Activated B cell treated with CpG ODN at 0.5 μM for 24 hours (primary cell): Measurements from ENCODE around the gene CHCHD6. TPM values are rescaled to one million over a fixed set of nuclear protein-coding genes. Genes with fewer than 3 reads are reported as not detected.
"Not testable (repeated sequence)": the region's sequence is repeated elsewhere in the genome, so short reads cannot be mapped to it uniquely, and the experiment has no call there.

Experiments used
- ATAC-seq: fragments of 200-7000 bp; cut with Tn5 transposase; one replicate; pipeline ENCODE4 v1.10.0; 2021; ENCODE audit warnings: low read depth, mild to moderate bottlenecking, moderate library complexity
- CTCF ChIA-PET: fragments of 350-600 bp; sonication (Branson Sonifier 250); formaldehyde crosslinking; loops from one replicate; lab custom pipeline; 2021; ENCODE audit warnings: antibody characterized with exemption; lab: Charles Lee
- POLR2A ChIA-PET: fragments of 350-600 bp; sonication (Branson Sonifier 250); formaldehyde crosslinking; loops from one replicate; lab custom pipeline; 2021; ENCODE audit warnings: antibody characterized with exemption; lab: Charles Lee
- DNase-seq: peaks from one replicate; pipeline ENCODE4 v3.0.0; 2022
- H3K27ac Mint-ChIP-seq: one replicate; pipeline ENCODE4 v1.8.0; 2020; ENCODE audit warnings: mixed read lengths
- H3K27me3 Mint-ChIP-seq: one replicate; pipeline ENCODE4 v1.8.0; 2021; ENCODE audit warnings: mixed read lengths
- H3K36me3 Mint-ChIP-seq: one replicate; pipeline ENCODE4 v1.8.0; 2021; ENCODE audit warnings: low read depth, mixed read lengths
- H3K4me1 Mint-ChIP-seq: one replicate; pipeline ENCODE4 v1.8.0; 2021; ENCODE audit warnings: mixed read lengths
- H3K4me3 Mint-ChIP-seq: one replicate; pipeline ENCODE4 v1.8.0; 2020; ENCODE audit warnings: mild to moderate bottlenecking, mixed read lengths
- H3K9me3 Mint-ChIP-seq: one replicate; pipeline ENCODE4 v1.8.0; 2020; ENCODE audit warnings: mixed read lengths
- intact Hi-C: fragments of 100-400 bp; cut with micrococcal nuclease; formaldehyde crosslinking; loops from one replicate; pipeline ENCODE4 v1.15.1; 2024
- total RNA-seq: library from RNA; stranded (reverse); gene quantifications from 2 replicates; pipeline ENCODE4 v1.2.3, GENCODE V29; 2022
- TF ChIP-seq, protein P1 (sequence below): fragments of 200-600 bp; IDR thresholded peaks from one replicate; pipeline ENCODE4 v1.8.0; 2022; ENCODE audit warnings: antibody characterized with exemption, mild to moderate bottlenecking

The CHCHD6 gene
- total RNA-seq, 1 donor from 2014 or later: 10.0 TPM

DNA sequence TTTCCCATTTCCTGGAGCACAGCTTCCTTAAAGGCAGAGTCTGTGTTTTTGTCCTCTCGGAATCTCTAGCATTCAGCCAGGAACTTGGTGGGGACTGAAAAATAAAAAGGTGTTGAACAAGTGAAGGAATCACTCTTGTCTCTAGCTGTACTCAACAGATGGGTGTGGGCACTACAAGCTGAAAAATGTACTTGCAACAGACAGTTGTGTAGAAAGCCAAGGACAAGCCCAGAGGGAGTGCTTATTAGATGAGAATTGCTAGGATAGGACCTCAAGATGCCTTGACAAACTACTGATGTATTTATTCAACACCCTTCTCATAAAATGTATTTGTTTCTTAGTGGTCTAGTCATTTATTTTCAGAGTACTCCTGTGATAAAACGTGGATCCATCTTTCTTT lies 95.1 kb downstream of the CHCHD6 start:
- no peak for DNase-seq
- Mint-ChIP-seq H3K4me1 (no peaks in the 10 kb centered on the region), H3K4me3 (no peak overlapping the region), H3K27ac (no peak overlapping the region), H3K36me3 (peaks cover 7% of the 10 kb centered on the region), H3K9me3 (peaks cover 13% of the 10 kb centered on the region), H3K27me3 (peaks cover 2% of the 10 kb centered on the region)
- TF ChIP-seq, protein P1, sequence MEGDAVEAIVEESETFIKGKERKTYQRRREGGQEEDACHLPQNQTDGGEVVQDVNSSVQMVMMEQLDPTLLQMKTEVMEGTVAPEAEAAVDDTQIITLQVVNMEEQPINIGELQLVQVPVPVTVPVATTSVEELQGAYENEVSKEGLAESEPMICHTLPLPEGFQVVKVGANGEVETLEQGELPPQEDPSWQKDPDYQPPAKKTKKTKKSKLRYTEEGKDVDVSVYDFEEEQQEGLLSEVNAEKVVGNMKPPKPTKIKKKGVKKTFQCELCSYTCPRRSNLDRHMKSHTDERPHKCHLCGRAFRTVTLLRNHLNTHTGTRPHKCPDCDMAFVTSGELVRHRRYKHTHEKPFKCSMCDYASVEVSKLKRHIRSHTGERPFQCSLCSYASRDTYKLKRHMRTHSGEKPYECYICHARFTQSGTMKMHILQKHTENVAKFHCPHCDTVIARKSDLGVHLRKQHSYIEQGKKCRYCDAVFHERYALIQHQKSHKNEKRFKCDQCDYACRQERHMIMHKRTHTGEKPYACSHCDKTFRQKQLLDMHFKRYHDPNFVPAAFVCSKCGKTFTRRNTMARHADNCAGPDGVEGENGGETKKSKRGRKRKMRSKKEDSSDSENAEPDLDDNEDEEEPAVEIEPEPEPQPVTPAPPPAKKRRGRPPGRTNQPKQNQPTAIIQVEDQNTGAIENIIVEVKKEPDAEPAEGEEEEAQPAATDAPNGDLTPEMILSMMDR: no peak
- CTCF ChIA-PET: no interaction called here
- POLR2A ChIA-PET: no interaction called here
- no peak for ATAC-seq
- intact Hi-C loops: no loop called here

GRCh38 chr3:126801312-126801711 lies 97.3 kb downstream of the CHCHD6 start:
- ATAC-seq, H3K4me1 Mint-ChIP-seq, DNase-seq, H3K27me3 Mint-ChIP-seq, H3K4me3 Mint-ChIP-seq, H3K36me3 Mint-ChIP-seq, CTCF ChIA-PET, H3K27ac Mint-ChIP-seq, POLR2A ChIA-PET, intact Hi-C loops: not testable (repeated sequence)
- peaks cover 13% of the 10 kb centered on the region for H3K9me3 Mint-ChIP-seq

DNA sequence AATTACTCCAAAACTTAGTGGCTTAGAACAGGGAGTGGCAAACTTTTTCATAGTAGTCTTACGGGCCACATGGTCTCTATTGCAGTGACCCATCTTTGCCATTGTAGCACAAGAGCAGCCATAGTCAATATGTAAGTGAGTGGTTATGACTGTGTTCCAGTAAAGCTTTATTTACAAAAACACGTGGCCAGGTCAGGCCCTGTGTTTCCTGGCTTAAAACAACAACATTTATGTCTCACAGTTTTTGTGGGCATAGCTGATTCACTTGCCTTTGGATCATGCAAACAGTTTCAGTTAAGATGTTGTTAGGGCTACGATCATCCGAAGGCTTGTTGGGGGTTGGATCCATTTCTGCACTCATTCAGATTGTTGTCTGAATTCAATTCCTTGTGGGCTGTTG lies 103.8 kb downstream of the CHCHD6 start:
- intact Hi-C loops: no loop called here
- DNase-seq (no peak), ATAC-seq (no peak)
- ChIA-PET CTCF (no interaction called here), POLR2A (no interaction called here)
- Mint-ChIP-seq H3K36me3 (no peaks in the 10 kb centered on the region), H3K9me3 (peaks cover 2% of the 10 kb centered on the region), H3K4me3 (no peak overlapping the region), H3K27me3 (no peaks in the 10 kb centered on the region), H3K4me1 (no peaks in the 10 kb centered on the region), H3K27ac (no peak overlapping the region)
- TF ChIP-seq, protein P1: no peak

GRCh38 chr3:126811530-126811929 lies 107.5 kb downstream of the CHCHD6 start:
- CTCF ChIA-PET: no interaction called here
- Mint-ChIP-seq H3K4me1 (no peaks in the 10 kb centered on the region), H3K27me3 (no peaks in the 10 kb centered on the region), H3K4me3 (no peak overlapping the region), H3K36me3 (no peaks in the 10 kb centered on the region), H3K27ac (no peak overlapping the region), H3K9me3 (no peaks in the 10 kb centered on the region)
- DNase-seq: no peak
- intact Hi-C loops: no loop called here
- POLR2A ChIA-PET: no interaction called here
- TF ChIP-seq, protein P1: no peak
- no peak for ATAC-seq

GRCh38 chr3:126816298-126816697 lies 112.3 kb downstream of the CHCHD6 start:
- H3K4me1 Mint-ChIP-seq: no peaks in the 10 kb centered on the region
- ATAC-seq: no peak
- H3K9me3 Mint-ChIP-seq: no peaks in the 10 kb centered on the region
- intact Hi-C loops: no loop called here
- H3K36me3 Mint-ChIP-seq: no peaks in the 10 kb centered on the region
- H3K27ac Mint-ChIP-seq: no peak overlapping the region
- DNase-seq: no peak
- ChIA-PET CTCF (no interaction called here), POLR2A (no interaction called here)
- TF ChIP-seq, protein P1: no peak
- H3K4me3 Mint-ChIP-seq: no peak overlapping the region
- H3K27me3 Mint-ChIP-seq: no peaks in the 10 kb centered on the region
